Measurements from ENCODE around the gene ARL5A. TPM values are rescaled to one million over a fixed set of nuclear protein-coding genes. Genes with fewer than 3 reads are reported as not detected.

Gene ARL5A
- polyA plus RNA-seq (2012; ENCODE audit: insufficient read length, low read depth): 17.5 TPM

- TF ChIP-seq POLR2AphosphoS5 (IDR thresholded peaks at IDR 0.05; ENCODE audit: low read depth, low read length): peak; percentile 89
- TF ChIP-seq TAF1 (IDR thresholded peaks at IDR 0.05; ENCODE audit: borderline replicate concordance, insufficient read depth, low read length): peak; percentile 52; the same call in 1 of the 2 replicates
- peak; percentile 84 for TF ChIP-seq FOXP2 (optimal IDR thresholded peaks at IDR 0.05; ENCODE audit: borderline replicate concordance, extremely low read depth, extremely low read length, insufficient read depth)
- 0 out of 4 replicates have a peak, but pooled peaks of 1 of the 2 experiments have one; percentile 15 for TF ChIP-seq REST (IDR thresholded peaks at IDR 0.05; ENCODE audit: insufficient read depth in 1 of 2, low read depth in 2 of 2, low read length in 2 of 2)
- no peak for TF ChIP-seq SIN3A (IDR thresholded peaks at IDR 0.05; ENCODE audit: borderline replicate concordance, insufficient read depth, low read length)
These were observed at the start of gene ARL5A for GRCh38 chr2:151828143-151828889. Gene ARL5A (minus strand): TSS chr2:151828421. CDS start chr2:151828176, 245 bp downstream.

- TF ChIP-seq REST (IDR thresholded peaks at IDR 0.05; ENCODE audit: insufficient read depth in 1 of 2, low read depth in 2 of 2, low read length in 2 of 2): no peak
These were observed 44.2 kb upstream of the ARL5A start for GRCh38 chr2:151872463-151872862.

- TF ChIP-seq FOXP2 (optimal IDR thresholded peaks at IDR 0.05; ENCODE audit: borderline replicate concordance, extremely low read depth, extremely low read length, insufficient read depth): no peak
- no peak for TF ChIP-seq SIN3A (IDR thresholded peaks at IDR 0.05; ENCODE audit: borderline replicate concordance, insufficient read depth, low read length)
- TF ChIP-seq REST (IDR thresholded peaks at IDR 0.05; ENCODE audit: insufficient read depth in 1 of 2, low read depth in 2 of 2, low read length in 2 of 2): no peak
- no peak for TF ChIP-seq POLR2AphosphoS5 (IDR thresholded peaks at IDR 0.05; ENCODE audit: low read depth, low read length)
- no peak for TF ChIP-seq TAF1 (IDR thresholded peaks at IDR 0.05; ENCODE audit: borderline replicate concordance, insufficient read depth, low read length)
These were observed 41.1 kb upstream of the ARL5A start for GRCh38 chr2:151869291-151869690.

- TF ChIP-seq REST (IDR thresholded peaks at IDR 0.05; ENCODE audit: insufficient read depth in 1 of 2, low read depth in 2 of 2, low read length in 2 of 2) (no peak), TAF1 (IDR thresholded peaks at IDR 0.05; ENCODE audit: borderline replicate concordance, insufficient read depth, low read length) (no peak), FOXP2 (optimal IDR thresholded peaks at IDR 0.05; ENCODE audit: borderline replicate concordance, extremely low read depth, extremely low read length, insufficient read depth) (no peak), SIN3A (IDR thresholded peaks at IDR 0.05; ENCODE audit: borderline replicate concordance, insufficient read depth, low read length) (no peak), POLR2AphosphoS5 (IDR thresholded peaks at IDR 0.05; ENCODE audit: low read depth, low read length) (no peak)
These were observed 34.5 kb upstream of the ARL5A start for GRCh38 chr2:151862700-151863099.

Data from PFSK-1 (cell line).